WTC11 (cell line): ENCODE results near the gene RASGRF2. TPM values are rescaled to one million over a fixed set of nuclear protein-coding genes. Genes with fewer than 3 reads are reported as not detected.

ENCODE experiments used
- ATAC-seq: fragments of 200-7000 bp; cut with Tn5 transposase; 2 replicates; pipeline ENCODE4 v1.10.0; 2021; ENCODE audit warnings: mild to moderate bottlenecking, moderate library complexity
- CTCF ChIA-PET: fragments of 300-600 bp; sonication (Branson Sonifier 250); formaldehyde crosslinking; loops from one replicate; lab custom pipeline; 2021; ENCODE audit warnings: antibody characterized with exemption; lab: Charles Lee
- POLR2A ChIA-PET: fragments of 350-600 bp; sonication (Branson Sonifier 250); formaldehyde crosslinking; loops from one replicate; lab custom pipeline; 2021; ENCODE audit warnings: antibody characterized with exemption; lab: Charles Lee
- DNase-seq: peaks from one replicate; pipeline ENCODE4 v3.0.0; 2021; ENCODE audit warnings: low spot score
- H3K27ac Mint-ChIP-seq: 2 replicates; pipeline ENCODE4 v1.8.0; 2021; ENCODE audit warnings: mixed read lengths
- H3K27me3 Mint-ChIP-seq: 2 replicates; pipeline ENCODE4 v1.8.0; 2021; ENCODE audit warnings: low read depth, mild to moderate bottlenecking, moderate library complexity, mixed read lengths
- H3K36me3 Mint-ChIP-seq: 2 replicates; pipeline ENCODE4 v1.8.0; 2021; ENCODE audit warnings: mixed read lengths
- H3K4me1 Mint-ChIP-seq: 2 replicates; pipeline ENCODE4 v1.8.0; 2022; ENCODE audit warnings: mixed read lengths
- H3K4me3 Mint-ChIP-seq: 2 replicates; pipeline ENCODE4 v1.8.0; 2021; ENCODE audit warnings: mild to moderate bottlenecking, moderate library complexity, mixed read lengths
- H3K9me3 Mint-ChIP-seq: 2 replicates; pipeline ENCODE4 v1.8.0; 2021; ENCODE audit warnings: mixed read lengths
- CBFB ChIP-seq: sonication (generic); formaldehyde crosslinking; IDR thresholded peaks from 2 replicates; pipeline ENCODE4 v1.8.1; 2022; ENCODE audit warnings: mild to moderate bottlenecking, low read depth, missing genetic modification reagents
- ETV6 ChIP-seq: sonication (generic); formaldehyde crosslinking; IDR thresholded peaks from 2 replicates; pipeline ENCODE4 v1.8.1; 2022; ENCODE audit warnings: mild to moderate bottlenecking, missing genetic modification reagents
- FOXK1 ChIP-seq: sonication (generic); formaldehyde crosslinking; IDR thresholded peaks from 2 replicates; pipeline ENCODE4 v1.8.0; 2022; ENCODE audit warnings: mild to moderate bottlenecking, moderate library complexity, missing genetic modification reagents
- IRF2 ChIP-seq: sonication (generic); formaldehyde crosslinking; IDR thresholded peaks from 2 replicates; pipeline ENCODE4 v1.8.0; 2022; ENCODE audit warnings: low read depth, missing genetic modification reagents, borderline replicate concordance
- JUN ChIP-seq: sonication (generic); formaldehyde crosslinking; IDR thresholded peaks from 2 replicates; pipeline ENCODE4 v1.8.0; 2023; ENCODE audit warnings: mild to moderate bottlenecking, missing genetic modification reagents
- NR3C1 ChIP-seq: sonication (generic); formaldehyde crosslinking; conservative IDR thresholded peaks from 2 replicates; pipeline ENCODE4 v1.8.1; 2023; ENCODE audit warnings: low read depth, mild to moderate bottlenecking, missing genetic modification reagents
- OVOL2 ChIP-seq: fragments of 250-450 bp; sonication (Bioruptor Pico); IDR thresholded peaks from 2 replicates; pipeline ENCODE4 v1.9.0; 2021; ENCODE audit warnings: mild to moderate bottlenecking, borderline replicate concordance
- SP1 ChIP-seq: sonication (generic); formaldehyde crosslinking; conservative IDR thresholded peaks from 2 replicates; pipeline ENCODE4 v1.8.1; 2022; ENCODE audit warnings: missing genetic modification reagents
- TEAD1 ChIP-seq: sonication (generic); formaldehyde crosslinking; IDR thresholded peaks from 2 replicates; pipeline ENCODE4 v1.8.0; 2022; ENCODE audit warnings: mild to moderate bottlenecking, missing genetic modification reagents
- TP53 ChIP-seq: sonication (generic); formaldehyde crosslinking; IDR thresholded peaks from 2 replicates; pipeline ENCODE4 v1.8.1; 2023; ENCODE audit warnings: mild to moderate bottlenecking, missing genetic modification reagents
- ZNF396 ChIP-seq: fragments of 250-450 bp; sonication (Bioruptor Pico); IDR thresholded peaks from 2 replicates; pipeline ENCODE4 v1.8.0; 2021; ENCODE audit warnings: mild to moderate bottlenecking, moderate library complexity, borderline replicate concordance
- total RNA-seq: library from RNA; stranded (reverse); gene quantifications from 3 replicates; pipeline ENCODE4 v1.2.3, GENCODE V29; 2021
- TF ChIP-seq, protein P1 (sequence below): sonication (generic); formaldehyde crosslinking; IDR thresholded peaks from 2 replicates; pipeline ENCODE4 v1.8.1; 2023; ENCODE audit warnings: mild to moderate bottlenecking, missing genetic modification reagents, borderline replicate concordance
- TF ChIP-seq, protein P2 (sequence below): fragments of 250-450 bp; sonication (Bioruptor Pico); IDR thresholded peaks from 2 replicates; pipeline ENCODE4 v2.1.2; 2022; ENCODE audit warnings: mild to moderate bottlenecking, moderate library complexity
- TF ChIP-seq, protein P3 (sequence below): sonication (generic); formaldehyde crosslinking; IDR thresholded peaks from 2 replicates; pipeline ENCODE4 v1.8.1; 2023; ENCODE audit warnings: mild to moderate bottlenecking, missing genetic modification reagents, moderate library complexity
- TF ChIP-seq, protein P4 (sequence below): fragments of 250-450 bp; sonication (Bioruptor Pico); conservative IDR thresholded peaks from 2 replicates; pipeline ENCODE4 v1.9.0; 2021; ENCODE audit warnings: mild to moderate bottlenecking
- TF ChIP-seq, protein P5 (sequence below): sonication (generic); formaldehyde crosslinking; IDR thresholded peaks from 2 replicates; pipeline ENCODE4 v1.8.1; 2023; ENCODE audit warnings: mild to moderate bottlenecking, missing genetic modification reagents
- TF ChIP-seq, protein P6 (sequence below): sonication (generic); formaldehyde crosslinking; IDR thresholded peaks from 2 replicates; pipeline ENCODE4 v1.8.0; 2022; ENCODE audit warnings: mild to moderate bottlenecking, missing genetic modification reagents

RASGRF2 gene
- total RNA-seq, 1 experiment from 2014 or later, result 17.6 TPM

DNA sequence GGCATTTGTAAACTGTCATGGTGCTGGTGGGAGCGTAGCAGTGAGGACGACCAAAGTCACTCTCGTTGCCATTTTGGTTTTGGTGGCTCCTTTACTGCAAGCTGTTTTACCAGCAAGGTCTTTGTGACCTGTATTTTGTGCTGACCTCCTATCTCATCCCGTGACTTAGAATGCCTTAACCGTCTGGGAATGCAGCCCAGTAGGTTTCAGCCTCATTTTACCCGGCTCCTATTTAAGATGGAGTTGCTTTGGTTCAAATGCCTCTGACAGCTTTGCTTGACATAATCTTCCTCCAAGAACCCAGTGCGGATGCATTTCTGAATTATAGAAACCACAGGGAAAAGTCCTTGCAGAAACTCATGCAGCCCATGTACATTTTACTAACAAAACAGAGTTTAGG, 3.9 kb upstream of the RASGRF2 start (continued):
- TF ChIP-seq, protein P1, sequence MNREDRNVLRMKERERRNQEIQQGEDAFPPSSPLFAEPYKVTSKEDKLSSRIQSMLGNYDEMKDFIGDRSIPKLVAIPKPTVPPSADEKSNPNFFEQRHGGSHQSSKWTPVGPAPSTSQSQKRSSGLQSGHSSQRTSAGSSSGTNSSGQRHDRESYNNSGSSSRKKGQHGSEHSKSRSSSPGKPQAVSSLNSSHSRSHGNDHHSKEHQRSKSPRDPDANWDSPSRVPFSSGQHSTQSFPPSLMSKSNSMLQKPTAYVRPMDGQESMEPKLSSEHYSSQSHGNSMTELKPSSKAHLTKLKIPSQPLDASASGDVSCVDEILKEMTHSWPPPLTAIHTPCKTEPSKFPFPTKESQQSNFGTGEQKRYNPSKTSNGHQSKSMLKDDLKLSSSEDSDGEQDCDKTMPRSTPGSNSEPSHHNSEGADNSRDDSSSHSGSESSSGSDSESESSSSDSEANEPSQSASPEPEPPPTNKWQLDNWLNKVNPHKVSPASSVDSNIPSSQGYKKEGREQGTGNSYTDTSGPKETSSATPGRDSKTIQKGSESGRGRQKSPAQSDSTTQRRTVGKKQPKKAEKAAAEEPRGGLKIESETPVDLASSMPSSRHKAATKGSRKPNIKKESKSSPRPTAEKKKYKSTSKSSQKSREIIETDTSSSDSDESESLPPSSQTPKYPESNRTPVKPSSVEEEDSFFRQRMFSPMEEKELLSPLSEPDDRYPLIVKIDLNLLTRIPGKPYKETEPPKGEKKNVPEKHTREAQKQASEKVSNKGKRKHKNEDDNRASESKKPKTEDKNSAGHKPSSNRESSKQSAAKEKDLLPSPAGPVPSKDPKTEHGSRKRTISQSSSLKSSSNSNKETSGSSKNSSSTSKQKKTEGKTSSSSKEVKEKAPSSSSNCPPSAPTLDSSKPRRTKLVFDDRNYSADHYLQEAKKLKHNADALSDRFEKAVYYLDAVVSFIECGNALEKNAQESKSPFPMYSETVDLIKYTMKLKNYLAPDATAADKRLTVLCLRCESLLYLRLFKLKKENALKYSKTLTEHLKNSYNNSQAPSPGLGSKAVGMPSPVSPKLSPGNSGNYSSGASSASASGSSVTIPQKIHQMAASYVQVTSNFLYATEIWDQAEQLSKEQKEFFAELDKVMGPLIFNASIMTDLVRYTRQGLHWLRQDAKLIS, result no peak
- TF ChIP-seq TP53 (CRISPR knock-in tag), result no peak
- TF ChIP-seq, protein P2, sequence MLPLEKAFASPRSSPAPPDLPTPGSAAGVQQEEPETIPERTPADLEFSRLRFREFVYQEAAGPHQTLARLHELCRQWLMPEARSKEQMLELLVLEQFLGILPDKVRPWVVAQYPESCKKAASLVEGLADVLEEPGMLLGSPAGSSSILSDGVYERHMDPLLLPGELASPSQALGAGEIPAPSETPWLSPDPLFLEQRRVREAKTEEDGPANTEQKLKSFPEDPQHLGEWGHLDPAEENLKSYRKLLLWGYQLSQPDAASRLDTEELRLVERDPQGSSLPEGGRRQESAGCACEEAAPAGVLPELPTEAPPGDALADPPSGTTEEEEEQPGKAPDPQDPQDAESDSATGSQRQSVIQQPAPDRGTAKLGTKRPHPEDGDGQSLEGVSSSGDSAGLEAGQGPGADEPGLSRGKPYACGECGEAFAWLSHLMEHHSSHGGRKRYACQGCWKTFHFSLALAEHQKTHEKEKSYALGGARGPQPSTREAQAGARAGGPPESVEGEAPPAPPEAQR (CRISPR knock-in tag), result peak; percentile 78; the same call in 1 of the 2 replicates
- TF ChIP-seq, protein P3, sequence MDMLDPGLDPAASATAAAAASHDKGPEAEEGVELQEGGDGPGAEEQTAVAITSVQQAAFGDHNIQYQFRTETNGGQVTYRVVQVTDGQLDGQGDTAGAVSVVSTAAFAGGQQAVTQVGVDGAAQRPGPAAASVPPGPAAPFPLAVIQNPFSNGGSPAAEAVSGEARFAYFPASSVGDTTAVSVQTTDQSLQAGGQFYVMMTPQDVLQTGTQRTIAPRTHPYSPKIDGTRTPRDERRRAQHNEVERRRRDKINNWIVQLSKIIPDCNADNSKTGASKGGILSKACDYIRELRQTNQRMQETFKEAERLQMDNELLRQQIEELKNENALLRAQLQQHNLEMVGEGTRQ, result no peak
- no peak for TF ChIP-seq IRF2 (CRISPR knock-in tag)
- TF ChIP-seq, protein P4, sequence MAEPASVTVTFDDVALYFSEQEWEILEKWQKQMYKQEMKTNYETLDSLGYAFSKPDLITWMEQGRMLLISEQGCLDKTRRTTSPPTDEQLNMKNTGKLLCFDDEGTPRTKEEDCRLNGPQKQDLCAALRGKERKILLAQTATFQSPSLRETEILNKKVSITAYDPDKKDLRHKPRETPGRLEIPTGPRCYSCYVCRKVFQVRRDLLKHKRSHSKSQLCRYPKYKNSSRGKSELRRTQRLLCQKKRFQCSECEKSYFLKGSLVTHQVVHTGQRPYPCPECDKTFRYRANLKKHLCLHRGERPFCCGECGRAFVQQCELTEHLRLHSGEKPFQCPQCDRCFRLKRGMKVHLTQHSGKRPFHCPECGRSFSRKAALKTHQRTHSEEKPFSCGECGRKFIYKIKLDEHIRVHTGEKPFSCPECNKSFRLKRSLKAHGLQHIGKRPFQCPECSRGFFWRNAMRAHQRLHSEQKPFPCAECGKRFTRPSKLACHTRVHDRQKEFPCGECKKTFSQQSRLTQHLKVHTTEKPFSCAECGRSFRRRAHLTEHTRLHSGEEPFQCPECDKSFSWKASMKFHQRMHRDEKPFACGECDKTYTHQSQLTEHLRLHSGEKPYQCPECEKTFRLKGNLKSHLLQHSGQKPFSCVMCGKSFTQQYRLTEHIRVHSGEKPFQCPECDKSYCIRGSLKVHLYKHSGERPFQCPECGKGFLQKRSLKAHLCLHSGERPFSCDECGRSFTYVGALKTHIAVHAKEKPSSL (CRISPR knock-in tag), result 0 out of 2 replicates have a peak, but pooled peaks have one; percentile 53
- TF ChIP-seq CBFB (CRISPR knock-in tag), result no peak
- TF ChIP-seq ZNF396 (CRISPR knock-in tag), result 0 out of 2 replicates have a peak, but pooled peaks have one; percentile 33

DNA sequence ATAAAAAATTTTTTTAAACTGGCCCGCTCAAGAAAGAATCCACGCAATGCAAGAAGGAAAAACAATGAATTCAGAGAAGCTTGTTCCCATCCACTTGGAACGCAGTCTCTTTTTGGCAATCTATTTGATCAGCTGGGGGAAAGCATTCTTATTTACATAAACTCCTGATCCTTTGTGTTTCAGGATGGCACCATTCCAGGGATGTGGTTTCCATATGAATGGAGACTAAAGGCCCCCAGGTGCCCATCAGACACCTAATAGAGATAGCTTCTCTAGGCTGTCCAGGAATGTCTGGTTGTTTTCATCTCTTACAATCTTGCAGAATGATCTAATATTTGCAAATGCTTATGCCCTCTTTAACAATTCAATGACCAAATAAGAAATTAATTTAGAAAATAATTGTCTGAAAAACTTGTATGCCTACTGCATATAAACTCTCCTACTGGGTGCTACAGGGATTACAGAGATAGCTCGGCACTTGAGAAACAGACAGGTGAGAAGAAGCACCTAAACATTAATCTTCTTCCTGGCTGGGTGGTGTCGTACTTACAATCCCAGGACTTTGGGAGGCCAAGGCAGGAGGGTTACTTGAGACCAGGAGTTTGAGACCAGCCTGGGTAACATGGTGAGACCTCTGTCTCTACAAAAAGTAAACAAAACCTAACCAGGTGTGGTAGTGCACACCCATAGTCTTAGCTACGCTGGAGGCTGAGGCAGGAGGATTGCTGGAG, 3.0 kb upstream of the RASGRF2 start:
- Mint-ChIP-seq H3K9me3 (no peaks in the 10 kb centered on the region), H3K36me3 (no peaks in the 10 kb centered on the region), H3K27ac (peak overlapping the region; percentile 91), H3K4me1 (peaks cover 61% of the 10 kb centered on the region), H3K27me3 (peaks cover 20% of the 10 kb centered on the region), H3K4me3 (peak overlapping the region; percentile 33)
- CTCF ChIA-PET, result interaction anchor here (0.8 to 3.2 kb wide), 8 partner anchors 11 to 245 kb away, joined by 3 to 15 read pairs (median 4); no protein-coding TSS in a partner anchor
- POLR2A ChIA-PET, result no interaction called here
- DNase-seq, result no peak
- peak; percentile 55 for ATAC-seq
- TF ChIP-seq JUN (CRISPR knock-in tag), result no peak
- TF ChIP-seq, protein P5, sequence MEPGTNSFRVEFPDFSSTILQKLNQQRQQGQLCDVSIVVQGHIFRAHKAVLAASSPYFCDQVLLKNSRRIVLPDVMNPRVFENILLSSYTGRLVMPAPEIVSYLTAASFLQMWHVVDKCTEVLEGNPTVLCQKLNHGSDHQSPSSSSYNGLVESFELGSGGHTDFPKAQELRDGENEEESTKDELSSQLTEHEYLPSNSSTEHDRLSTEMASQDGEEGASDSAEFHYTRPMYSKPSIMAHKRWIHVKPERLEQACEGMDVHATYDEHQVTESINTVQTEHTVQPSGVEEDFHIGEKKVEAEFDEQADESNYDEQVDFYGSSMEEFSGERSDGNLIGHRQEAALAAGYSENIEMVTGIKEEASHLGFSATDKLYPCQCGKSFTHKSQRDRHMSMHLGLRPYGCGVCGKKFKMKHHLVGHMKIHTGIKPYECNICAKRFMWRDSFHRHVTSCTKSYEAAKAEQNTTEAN (CRISPR knock-in tag), result peak; percentile 72; the same call in 1 of the 2 replicates
- peak; percentile 71; the same call in 1 of the 2 replicates for TF ChIP-seq FOXK1
- peak; percentile 46; the same call in 1 of the 2 replicates for TF ChIP-seq TEAD1 (CRISPR knock-in tag)
- peak; percentile 79; the same call in 1 of the 2 replicates for TF ChIP-seq ETV6 (CRISPR knock-in tag)
- TF ChIP-seq NR3C1 (CRISPR knock-in tag), result no peak
- no peak for TF ChIP-seq OVOL2 (CRISPR knock-in tag)
- TF ChIP-seq, protein P6, sequence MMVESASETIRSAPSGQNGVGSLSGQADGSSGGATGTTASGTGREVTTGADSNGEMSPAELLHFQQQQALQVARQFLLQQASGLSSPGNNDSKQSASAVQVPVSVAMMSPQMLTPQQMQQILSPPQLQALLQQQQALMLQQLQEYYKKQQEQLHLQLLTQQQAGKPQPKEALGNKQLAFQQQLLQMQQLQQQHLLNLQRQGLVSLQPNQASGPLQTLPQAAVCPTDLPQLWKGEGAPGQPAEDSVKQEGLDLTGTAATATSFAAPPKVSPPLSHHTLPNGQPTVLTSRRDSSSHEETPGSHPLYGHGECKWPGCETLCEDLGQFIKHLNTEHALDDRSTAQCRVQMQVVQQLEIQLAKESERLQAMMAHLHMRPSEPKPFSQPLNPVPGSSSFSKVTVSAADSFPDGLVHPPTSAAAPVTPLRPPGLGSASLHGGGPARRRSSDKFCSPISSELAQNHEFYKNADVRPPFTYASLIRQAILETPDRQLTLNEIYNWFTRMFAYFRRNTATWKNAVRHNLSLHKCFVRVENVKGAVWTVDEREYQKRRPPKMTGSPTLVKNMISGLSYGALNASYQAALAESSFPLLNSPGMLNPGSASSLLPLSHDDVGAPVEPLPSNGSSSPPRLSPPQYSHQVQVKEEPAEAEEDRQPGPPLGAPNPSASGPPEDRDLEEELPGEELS, result 0 out of 2 replicates have a peak, but pooled peaks have one; percentile 27
- peak; percentile 60 for TF ChIP-seq SP1
- TF ChIP-seq, all 79 proteins: peak for 6
